CD14-positive monocyte (primary cell): Measurements from ENCODE around the gene ADAM23. TPM values are rescaled to one million over a fixed set of nuclear protein-coding genes. Genes with fewer than 3 reads are reported as not detected.

Source experiments
- DNase-seq, 3 donors: peaks; one replicate each; pipeline ENCODE4 v3.0.0-alpha.2; 2011 to 2022
- H2AFZ ChIP-seq: 2 replicates; pipeline ENCODE4 v1.6.0; 2012; ENCODE audit warnings: mild to moderate bottlenecking, low read depth, low read length, inconsistent platforms; ENCODE audit not compliant: insufficient read depth, poor library complexity, severe bottlenecking
- H3K27ac ChIP-seq, 2 donors: 1 replicate in 1 of 2; 2 replicates in 1 of 2; pipeline ENCODE4 v1.5.1; 2012 to 2013; ENCODE audit warnings: low read length in 2 of 2, control low read depth in 1 of 2, inconsistent platforms in 1 of 2, low read depth in 1 of 2, mild to moderate bottlenecking in 1 of 2
- H3K27me3 ChIP-seq, 2 donors: one replicate each; pipeline versions ENCODE4 v1.6.0 to v1.6.1; 2011 to 2013; ENCODE audit warnings: low read length in 2 of 2; ENCODE audit not compliant: control insufficient read depth in 2 of 2, insufficient read depth in 2 of 2
- H3K36me3 ChIP-seq, 2 donors: replicated peaks in 1 of 2; 1 replicate in 1 of 2; 2 replicates in 1 of 2; pipeline versions ENCODE4 v1.5.1 to v1.6.1; 2012 to 2013; ENCODE audit warnings: low read length in 2 of 2, control low read depth in 1 of 2, inconsistent platforms in 1 of 2, mild to moderate bottlenecking in 1 of 2; ENCODE audit not compliant: insufficient read depth in 2 of 2, control insufficient read depth in 1 of 2
- H3K4me1 ChIP-seq, 2 donors: 1 replicate in 1 of 2; 2 replicates in 1 of 2; pipeline versions ENCODE4 v1.5.1 to v1.6.1; 2012 to 2013; ENCODE audit warnings: low read length in 2 of 2, control low read depth in 1 of 2, inconsistent platforms in 1 of 2, mild to moderate bottlenecking in 1 of 2, moderate library complexity in 1 of 2; ENCODE audit not compliant: insufficient read depth in 2 of 2, control insufficient read depth in 1 of 2
- H3K4me2 ChIP-seq: replicated peaks from 2 replicates; pipeline ENCODE3; 2012; ENCODE audit warnings: low read length, moderate library complexity, mild to moderate bottlenecking; ENCODE audit not compliant: poor library complexity, severe bottlenecking; ENCODE audit errors: extremely low read depth
- H3K4me3 ChIP-seq, 3 experiments: fragments of 200-600 bp in 1 of 3; sonication (generic) in 1 of 3; replicated peaks in 1 of 3; 1 replicate in 2 of 3; 2 replicates in 1 of 3; pipeline ENCODE4 v1.5.1; 2011 to 2013; ENCODE audit warnings: low read length in 3 of 3, mild to moderate bottlenecking in 3 of 3, control low read depth in 2 of 3, low read depth in 2 of 3, inconsistent platforms in 1 of 3, moderate library complexity in 1 of 3
- H3K79me2 ChIP-seq: 2 replicates; pipeline ENCODE4 v1.6.0; 2012; ENCODE audit warnings: mild to moderate bottlenecking, control low read depth, inconsistent platforms, low read length, moderate library complexity; ENCODE audit not compliant: insufficient read depth
- H3K9ac ChIP-seq: 2 replicates; pipeline ENCODE4 v1.6.0; 2017; ENCODE audit warnings: low read length, mild to moderate bottlenecking; ENCODE audit not compliant: insufficient read depth, poor library complexity, severe bottlenecking
- H3K9me3 ChIP-seq, 2 donors: replicated peaks in 1 of 2; 1 replicate in 1 of 2; 2 replicates in 1 of 2; pipeline versions ENCODE4 v1.5.1 to v1.6.1; 2012 to 2013; ENCODE audit warnings: low read length in 2 of 2, control low read depth in 1 of 2; ENCODE audit not compliant: control insufficient read depth in 1 of 2, insufficient read depth in 1 of 2
- H4K20me1 ChIP-seq: 2 replicates; pipeline ENCODE4 v1.6.0; 2012; ENCODE audit warnings: mild to moderate bottlenecking, low read length, control low read depth, moderate library complexity; ENCODE audit not compliant: insufficient read depth
- H3K27ac Mint-ChIP-seq, 7 donors: one replicate each; pipeline ENCODE4 v1.8.0; 2020; ENCODE audit warnings: mild to moderate bottlenecking in 7 of 7, mixed read lengths in 7 of 7, moderate library complexity in 6 of 7, inconsistent platforms in 2 of 7
- H3K27me3 Mint-ChIP-seq, 3 donors: one replicate each; pipeline ENCODE4 v1.8.0; 2021 to 2022; ENCODE audit warnings: low read depth in 3 of 3, mild to moderate bottlenecking in 3 of 3, mixed read lengths in 3 of 3, moderate library complexity in 3 of 3, inconsistent platforms in 1 of 3
- H3K36me3 Mint-ChIP-seq, 2 donors: one replicate each; pipeline ENCODE4 v1.8.0; 2020; ENCODE audit warnings: mixed read lengths in 2 of 2, inconsistent platforms in 1 of 2, mild to moderate bottlenecking in 1 of 2
- H3K4me1 Mint-ChIP-seq: one replicate; pipeline ENCODE4 v1.8.0; 2020; ENCODE audit warnings: mild to moderate bottlenecking, mixed read lengths
- H3K4me3 Mint-ChIP-seq, 2 donors: one replicate each; pipeline ENCODE4 v1.8.0; 2020; ENCODE audit warnings: mild to moderate bottlenecking in 2 of 2, mixed read lengths in 2 of 2, moderate library complexity in 1 of 2
- H3K9me3 Mint-ChIP-seq, 7 donors: one replicate each; pipeline ENCODE4 v1.8.0; 2020 to 2022; ENCODE audit warnings: mixed read lengths in 7 of 7, mild to moderate bottlenecking in 6 of 7, moderate library complexity in 6 of 7, inconsistent platforms in 2 of 7
- CTCF ChIP-seq: fragments of 200-600 bp; IDR thresholded peaks from one replicate; pipeline ENCODE4 v1.8.0; 2022; ENCODE audit warnings: antibody characterized with exemption, mild to moderate bottlenecking
- WGBS: methylation state at CpG from one replicate; pipeline ENCODE4 v1.1.5; 2013; ENCODE audit warnings: missing lambda C conversion rate; ENCODE audit not compliant: insufficient coverage; 5-methylcytosine and 5-hydroxymethylcytosine counted together
- intact Hi-C, 2 donors: fragments of 100-400 bp; cut with micrococcal nuclease; formaldehyde crosslinking; loops; one replicate each; pipeline versions ENCODE4 v1.15.0 to v1.15.1; 2023
- polyA plus RNA-seq, 3 donors: library from polyadenylated mRNA; depleted of rRNA in 1 of 3; unstranded in 2 of 3; stranded (reverse) in 1 of 3; fragments of 300-500 nt in 2 of 3; fragments of >200 nt in 1 of 3; fragmentation: Illumina TruSeq in 2 of 3; gene quantifications; 1 replicate in 2 of 3; 2 replicates in 1 of 3; pipeline ENCODE4 v1.2.3, GENCODE V29; 2012 to 2021

The ADAM23 gene
- polyA plus RNA-seq, 3 donors = not detected

- Histone ChIP-seq H3K36me3 (no peaks in the 10 kb centered on the region), H3K27me3 (no peaks in the 10 kb centered on the region), H3K27ac (no peak overlapping the region), H2AFZ (no peak overlapping the region), H3K9me3 (no peaks in the 10 kb centered on the region), H3K79me2 (no peaks in the 10 kb centered on the region), H3K4me1 (no peaks in the 10 kb centered on the region), H3K9ac (no peak overlapping the region), H3K4me3 (no peak overlapping the region), H4K20me1 (no peaks in the 10 kb centered on the region), H3K4me2 (no peak overlapping the region)
- Mint-ChIP-seq H3K27me3 (peaks cover 0 to 4% (median 2%) of the 10 kb centered on the region in 3 donors), H3K4me3 (no peak overlapping the region), H3K4me1 (no peaks in the 10 kb centered on the region), H3K27ac (no peak overlapping the region), H3K9me3 (no peaks in the 10 kb centered on the region), H3K36me3 (no peaks in the 10 kb centered on the region)
- intact Hi-C loops = no loop called here
- no peak for DNase-seq
- TF ChIP-seq CTCF = no peak
- WGBS = no CpG with 5 or more reads among the region's 2 CpGs
These were observed 68.0 kb downstream of the ADAM23 start for GRCh38 chr2:206511283-206511682.

DNA sequence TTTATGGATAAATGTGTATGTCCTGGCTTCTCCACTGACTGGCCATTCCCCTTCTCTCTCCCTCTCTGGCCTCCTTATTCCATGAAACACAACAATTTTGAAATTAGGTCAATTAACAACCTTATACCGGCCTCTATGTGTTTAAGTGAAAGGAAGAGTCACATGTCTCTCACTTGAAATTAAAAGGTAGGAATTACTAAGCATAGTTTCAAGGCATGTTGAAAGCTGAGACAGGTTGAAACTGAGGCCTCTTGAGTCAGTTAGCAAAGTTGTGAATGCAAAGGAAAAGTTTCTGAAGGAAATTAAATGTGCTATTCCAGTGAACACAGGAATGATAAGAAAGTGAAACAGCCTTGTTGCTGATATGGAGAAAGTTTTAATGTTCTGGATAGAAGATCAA lies 69.7 kb downstream of the ADAM23 start:
- Mint-ChIP-seq H3K36me3 (no peaks in the 10 kb centered on the region), H3K27ac (no peak overlapping the region), H3K27me3 (peaks cover 0 to 4% (median 2%) of the 10 kb centered on the region in 3 donors), H3K9me3 (peaks cover 0 to 2% (median 0%) of the 10 kb centered on the region in 7 donors), H3K4me3 (no peak overlapping the region), H3K4me1 (no peaks in the 10 kb centered on the region)
- H3K36me3 ChIP-seq = no peaks in the 10 kb centered on the region
- no CpG with 5 or more reads among the region's 1 CpG for WGBS
- no peak overlapping the region for H2AFZ ChIP-seq
- no peak overlapping the region for H3K4me2 ChIP-seq
- no peaks in the 10 kb centered on the region for H3K4me1 ChIP-seq
- no peak overlapping the region for H3K9ac ChIP-seq
- no peaks in the 10 kb centered on the region for H3K79me2 ChIP-seq
- no peaks in the 10 kb centered on the region for H4K20me1 ChIP-seq
- no peak for DNase-seq
- intact Hi-C loops = no loop called here
- no peak overlapping the region for H3K4me3 ChIP-seq
- H3K27ac ChIP-seq = no peak overlapping the region
- no peaks in the 10 kb centered on the region for H3K27me3 ChIP-seq
- no peak for TF ChIP-seq CTCF
- no peaks in the 10 kb centered on the region for H3K9me3 ChIP-seq
